ENCODE measurements around the gene DNMT3A. TPM values are rescaled to one million over a fixed set of nuclear protein-coding genes. Genes with fewer than 3 reads are reported as not detected.
A peak's percentile ranks its signal among the peaks of the same experiment; 100 is the strongest.

Gene DNMT3A
- total and polyA plus RNA-seq, 2 experiments from 2014 or later: 47.2 to 80.4 TPM

GRCh38 chr2:25342372-25343186 is 854 bp upstream of the DNMT3A start (continued):
- peak; percentile 63 to 84 for TF ChIP-seq CTCF (conservative IDR thresholded peaks at IDR 0.05; ENCODE audit: low read depth in 2 of 2)
- peak; percentile 80 for TF ChIP-seq REST (IDR thresholded peaks at IDR 0.05; ENCODE audit: unreplicated experiment)
- TF ChIP-seq ZNF331 (CRISPR knock-in tag; IDR thresholded peaks at IDR 0.05; ENCODE audit: low read depth): no peak
- no peak for TF ChIP-seq ETS1 (IDR thresholded peaks at IDR 0.05)
- no peak for TF ChIP-seq EZH2phosphoT487 (IDR thresholded peaks at IDR 0.05; ENCODE audit: unreplicated experiment)
- no peak for TF ChIP-seq POLR2AphosphoS5 (IDR thresholded peaks at IDR 0.05; ENCODE audit: low read depth)

- peaks cover 17% of the 10 kb centered on the region; the same call in 1 of the 2 replicates for H3F3A ChIP-seq (replicated peaks; ENCODE audit: low read depth)
- Mint-ChIP-seq H3K27me3 (ENCODE audit: insufficient read depth, low read depth, poor library complexity) (peaks cover 16% of the 10 kb centered on the region), H3K27ac (no peak overlapping the region), H3K9me3 (no peaks in the 10 kb centered on the region), H3K4me1 (peaks cover 38% of the 10 kb centered on the region), H3K36me3 (ENCODE audit: low read depth) (no peaks in the 10 kb centered on the region), H3K4me3 (no peak overlapping the region)
- DNase-seq (ENCODE audit: low spot score) (no peak), ATAC-seq (no peak)
- peak overlapping the region; percentile 66; the same call in 1 of the 2 replicates for H3K4me3 ChIP-seq
- H3K36me3 ChIP-seq (ENCODE audit: insufficient read depth): no peaks in the 10 kb centered on the region
- H4K20me1 ChIP-seq (replicated peaks; ENCODE audit: insufficient read depth): no peaks in the 10 kb centered on the region
- peaks cover 16% of the 10 kb centered on the region; the same call in 1 of the 2 replicates for H3K4me1 ChIP-seq (ENCODE audit: insufficient read depth)
- H3K9me2 ChIP-seq (ENCODE audit: insufficient read depth): no peaks in the 10 kb centered on the region
- H3K79me2 ChIP-seq (replicated peaks; ENCODE audit: insufficient read depth): 0 out of 2 replicates have a peak, but pooled peaks cover 3% of the 10 kb centered on the region
- no peak overlapping the region for H3K4me2 ChIP-seq
- no peak overlapping the region for H3K27ac ChIP-seq (ENCODE audit: low read depth)
- H3K27me3 ChIP-seq (ENCODE audit: insufficient read depth): peaks cover 18% of the 10 kb centered on the region
- no peak overlapping the region for H2AFZ ChIP-seq
- TF ChIP-seq REST (IDR thresholded peaks at IDR 0.05; ENCODE audit: unreplicated experiment) (no peak), CREB1 (CRISPR knock-in tag; IDR thresholded peaks at IDR 0.05; ENCODE audit: low read depth) (no peak), CTCF (conservative IDR thresholded peaks at IDR 0.05; ENCODE audit: low read depth in 2 of 2) (no peak), NANOG (IDR thresholded peaks at IDR 0.05; ENCODE audit: borderline replicate concordance) (no peak), POLR2AphosphoS5 (IDR thresholded peaks at IDR 0.05; ENCODE audit: low read depth) (no peak), STAT1 (IDR thresholded peaks at IDR 0.05; ENCODE audit: unreplicated experiment) (no peak), ZNF114 (CRISPR knock-in tag; IDR thresholded peaks at IDR 0.05) (no peak), ETS1 (IDR thresholded peaks at IDR 0.05) (no peak), JUNB (IDR thresholded peaks at IDR 0.05; ENCODE audit: unreplicated experiment) (no peak)
Measured at GRCh38 chr2:25341011-25341727, 556 bp downstream of the DNMT3A start.

Measured in GM23338 (cell line).